HUES64 (cell line): ENCODE results near the gene SLC6A3.

Source experiments
- H3K27ac ChIP-seq: 2 replicates; pipeline ENCODE4 v1.7.0; 2013; ENCODE audit warnings: low read depth, low read length, inconsistent platforms
- H3K27me3 ChIP-seq: 2 replicates; pipeline ENCODE4 v1.6.1; 2013; ENCODE audit warnings: mild to moderate bottlenecking, low read length; ENCODE audit not compliant: insufficient read depth
- H3K36me3 ChIP-seq: 2 replicates; pipeline ENCODE4 v1.6.1; 2013; ENCODE audit warnings: mild to moderate bottlenecking, low read length; ENCODE audit not compliant: insufficient read depth
- H3K4me1 ChIP-seq: 2 replicates; pipeline ENCODE4 v1.6.1; 2013; ENCODE audit warnings: mild to moderate bottlenecking, low read length, moderate library complexity; ENCODE audit not compliant: insufficient read depth
- H3K4me3 ChIP-seq: 2 replicates; pipeline ENCODE4 v1.5.1; 2013; ENCODE audit warnings: mild to moderate bottlenecking, low read length, moderate library complexity
- H3K9ac ChIP-seq: 2 replicates; pipeline ENCODE4 v1.6.1; 2013; ENCODE audit warnings: mild to moderate bottlenecking, low read depth, low read length
- H3K9me3 ChIP-seq: 2 replicates; pipeline ENCODE4 v1.6.1; 2013; ENCODE audit warnings: low read depth, low read length; ENCODE audit not compliant: insufficient read depth
- WGBS: fragments of 150-250, 120-280 bp; methylation state at CpG from one replicate; pipeline ENCODE4 v1.1.7; 2013; ENCODE audit warnings: missing lambda C conversion rate; 5-methylcytosine and 5-hydroxymethylcytosine counted together

The SLC6A3 gene

GRCh38 chr5:1416856-1417469, 28.3 kb downstream of the SLC6A3 start:
- Histone ChIP-seq H3K27ac (no peak overlapping the region), H3K4me1 (peaks cover 9% of the 10 kb centered on the region; the same call in 1 of the 2 replicates), H3K36me3 (no peaks in the 10 kb centered on the region), H3K4me3 (no peak overlapping the region), H3K9me3 (no peaks in the 10 kb centered on the region), H3K9ac (no peak overlapping the region), H3K27me3 (no peaks in the 10 kb centered on the region)
- 89% methylated on average over 12 of the region's 12 CpGs for WGBS

DNA sequence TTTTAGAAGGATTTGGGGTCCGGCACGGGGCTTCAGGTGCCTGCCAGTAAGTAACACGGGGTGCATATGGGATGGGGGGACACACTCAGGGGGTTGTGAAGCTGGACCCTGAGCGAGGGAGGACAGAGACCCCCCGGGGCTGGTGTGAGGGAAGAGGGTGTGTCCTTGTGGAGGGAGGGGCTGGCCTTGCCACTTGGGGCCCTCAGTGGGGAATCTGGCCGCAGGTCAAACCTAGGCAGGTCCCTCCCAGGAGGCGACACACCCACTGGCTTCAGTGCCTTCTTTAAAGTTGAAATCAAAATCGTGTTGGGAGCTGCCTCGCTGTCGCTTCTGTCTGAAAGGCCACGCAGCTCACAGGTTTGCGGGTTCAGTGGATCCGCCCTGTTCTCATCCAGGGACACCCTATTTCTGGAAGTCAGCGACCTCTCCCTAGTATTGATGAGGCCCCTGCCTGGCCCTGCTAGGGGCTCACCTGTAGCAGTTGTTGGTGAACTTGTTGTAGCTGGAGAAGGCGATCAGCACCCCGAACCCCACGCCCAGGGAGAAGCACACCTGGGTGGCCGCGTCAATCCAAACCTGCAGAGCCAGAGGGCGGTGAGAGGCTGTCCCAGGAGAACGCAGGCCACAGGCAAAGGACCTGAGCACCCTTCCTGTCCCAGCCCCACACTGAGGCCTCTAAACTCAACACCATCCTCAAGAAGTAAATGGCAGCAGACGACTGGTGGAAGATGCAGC, 29.4 kb downstream of the SLC6A3 start:
- no peak overlapping the region for H3K27ac ChIP-seq
- WGBS, result 85% methylated on average over 22 of the region's 22 CpGs
- peaks cover 9% of the 10 kb centered on the region; the same call in 1 of the 2 replicates for H3K4me1 ChIP-seq

GRCh38 chr5:1415059-1415425, 30.2 kb downstream of the SLC6A3 start:
- no peaks in the 10 kb centered on the region for H3K9me3 ChIP-seq
- no peak overlapping the region for H3K9ac ChIP-seq
- H3K4me1 ChIP-seq, result peaks cover 9% of the 10 kb centered on the region; the same call in 1 of the 2 replicates
- no peaks in the 10 kb centered on the region for H3K27me3 ChIP-seq
- no peak overlapping the region for H3K4me3 ChIP-seq
- WGBS, result 84% methylated on average over 13 of the region's 13 CpGs
- H3K36me3 ChIP-seq, result no peaks in the 10 kb centered on the region
- H3K27ac ChIP-seq, result no peak overlapping the region

More for the DNA sequence above, 29.4 kb downstream of the SLC6A3 start:
- H3K4me3 ChIP-seq, result no peak overlapping the region
- H3K9ac ChIP-seq, result no peak overlapping the region
- H3K36me3 ChIP-seq, result no peaks in the 10 kb centered on the region
- H3K9me3 ChIP-seq, result no peaks in the 10 kb centered on the region
- no peaks in the 10 kb centered on the region for H3K27me3 ChIP-seq

DNA sequence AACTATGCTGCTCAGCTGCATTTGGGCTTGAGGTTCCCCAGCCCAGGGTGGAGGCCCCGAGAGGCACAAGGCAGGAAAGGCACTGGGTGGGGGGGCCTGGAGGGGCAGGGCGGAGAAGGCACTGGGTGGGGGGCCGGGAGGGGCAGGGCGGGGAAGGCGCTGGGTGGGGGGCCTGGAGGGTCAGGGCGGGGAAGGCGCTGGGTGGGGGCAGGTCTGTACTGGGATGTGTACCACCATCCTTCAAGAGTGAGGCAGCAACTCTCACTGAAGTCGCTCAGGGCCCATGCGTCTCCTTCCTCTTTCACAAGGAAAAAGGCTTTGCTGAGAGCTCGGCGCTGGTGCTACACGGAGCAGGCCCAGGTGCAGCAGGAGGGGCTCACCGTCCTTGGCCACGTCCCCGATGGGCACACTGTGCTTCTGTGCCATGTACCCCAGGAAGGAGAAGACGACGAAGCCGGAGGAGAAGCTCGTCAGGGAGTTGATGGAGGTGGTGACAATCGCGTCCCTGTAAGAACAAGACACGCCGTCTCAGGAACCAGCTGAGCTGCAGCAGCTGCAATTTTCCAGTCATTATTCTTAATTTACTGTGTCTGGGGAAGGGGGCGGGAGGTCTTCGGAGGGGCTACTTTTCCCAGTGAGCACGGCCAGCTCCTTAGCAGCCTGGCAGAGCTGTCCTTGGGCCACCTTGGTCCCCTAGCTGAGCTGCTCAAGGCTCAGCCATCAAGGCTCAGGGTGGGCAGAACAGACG, 30.8 kb downstream of the SLC6A3 start:
- H3K27ac ChIP-seq, result no peak overlapping the region
- H3K27me3 ChIP-seq, result no peaks in the 10 kb centered on the region
- H3K9ac ChIP-seq, result no peak overlapping the region
- H3K4me3 ChIP-seq, result no peak overlapping the region
- 90% methylated on average over 23 of the region's 27 CpGs for WGBS
- peaks cover 9% of the 10 kb centered on the region; the same call in 1 of the 2 replicates for H3K4me1 ChIP-seq
- no peaks in the 10 kb centered on the region for H3K9me3 ChIP-seq
- no peaks in the 10 kb centered on the region for H3K36me3 ChIP-seq

GRCh38 chr5:1413611-1414241, 31.5 kb downstream of the SLC6A3 start:
- Histone ChIP-seq H3K27ac (no peak overlapping the region), H3K36me3 (no peaks in the 10 kb centered on the region), H3K27me3 (no peaks in the 10 kb centered on the region), H3K9ac (no peak overlapping the region), H3K9me3 (no peaks in the 10 kb centered on the region), H3K4me1 (peaks cover 9% of the 10 kb centered on the region; the same call in 1 of the 2 replicates), H3K4me3 (no peak overlapping the region)
- WGBS, result 89% methylated on average over 23 of the region's 23 CpGs

DNA sequence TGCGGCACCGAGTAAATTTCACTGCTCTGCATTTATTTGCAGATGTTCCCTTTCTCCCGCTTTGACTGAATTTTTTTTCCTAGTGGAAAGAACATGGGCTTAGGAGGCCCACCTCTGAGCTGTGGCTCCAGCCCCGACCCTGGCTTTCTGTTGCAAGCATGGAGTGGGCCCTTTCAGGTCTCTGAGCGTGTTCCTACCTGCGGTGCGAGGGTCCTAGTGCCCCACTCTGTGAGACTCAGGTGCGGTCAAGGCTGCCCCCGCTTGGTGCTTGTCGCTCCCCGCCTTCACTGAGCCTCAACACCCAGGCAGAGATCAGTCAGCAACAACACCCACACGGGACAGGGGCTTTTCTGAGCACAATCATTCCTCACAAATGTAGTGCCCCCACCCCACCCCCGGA, 32.0 kb downstream of the SLC6A3 start:
- no peak overlapping the region for H3K9ac ChIP-seq
- no peak overlapping the region for H3K4me3 ChIP-seq
- H3K27me3 ChIP-seq, result no peaks in the 10 kb centered on the region
- H3K4me1 ChIP-seq, result peaks cover 9% of the 10 kb centered on the region; the same call in 1 of the 2 replicates
- no peaks in the 10 kb centered on the region for H3K9me3 ChIP-seq
- H3K36me3 ChIP-seq, result no peaks in the 10 kb centered on the region
- H3K27ac ChIP-seq, result no peak overlapping the region
- 60% methylated on average over 13 of the region's 13 CpGs for WGBS

DNA sequence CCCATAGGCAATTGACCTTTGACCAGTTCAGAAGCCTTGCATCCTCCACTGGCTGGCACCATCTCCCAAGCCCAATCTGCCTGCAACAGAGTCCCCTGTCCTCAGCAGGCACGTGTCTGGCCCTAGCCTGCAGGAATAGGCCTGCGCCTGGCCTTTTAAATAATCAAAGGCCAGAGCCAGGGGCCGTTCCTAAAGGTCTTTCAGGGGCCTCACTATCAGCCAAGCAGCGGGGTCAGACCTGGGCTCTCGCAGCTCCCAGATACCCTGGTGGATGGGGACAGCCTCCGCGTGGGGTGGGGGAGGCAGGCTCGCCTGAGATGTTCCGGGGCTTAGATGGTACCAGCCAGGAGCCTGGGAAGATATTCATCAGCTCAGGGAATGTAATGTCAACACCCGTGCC, 32.6 kb downstream of the SLC6A3 start:
- Histone ChIP-seq H3K9me3 (no peaks in the 10 kb centered on the region), H3K27me3 (no peaks in the 10 kb centered on the region), H3K4me1 (peaks cover 9% of the 10 kb centered on the region; the same call in 1 of the 2 replicates), H3K4me3 (no peak overlapping the region), H3K36me3 (no peaks in the 10 kb centered on the region), H3K9ac (no peak overlapping the region), H3K27ac (no peak overlapping the region)
- 72% methylated on average over 10 of the region's 10 CpGs for WGBS

- WGBS, result 88% methylated on average over 16 of the region's 16 CpGs
- Histone ChIP-seq H3K27ac (no peak overlapping the region), H3K4me1 (peaks cover 9% of the 10 kb centered on the region; the same call in 1 of the 2 replicates), H3K36me3 (no peaks in the 10 kb centered on the region), H3K9ac (no peak overlapping the region), H3K27me3 (no peaks in the 10 kb centered on the region), H3K4me3 (no peak overlapping the region), H3K9me3 (no peaks in the 10 kb centered on the region)
These were observed 33.1 kb downstream of the SLC6A3 start for GRCh38 chr5:1412163-1412562.

DNA sequence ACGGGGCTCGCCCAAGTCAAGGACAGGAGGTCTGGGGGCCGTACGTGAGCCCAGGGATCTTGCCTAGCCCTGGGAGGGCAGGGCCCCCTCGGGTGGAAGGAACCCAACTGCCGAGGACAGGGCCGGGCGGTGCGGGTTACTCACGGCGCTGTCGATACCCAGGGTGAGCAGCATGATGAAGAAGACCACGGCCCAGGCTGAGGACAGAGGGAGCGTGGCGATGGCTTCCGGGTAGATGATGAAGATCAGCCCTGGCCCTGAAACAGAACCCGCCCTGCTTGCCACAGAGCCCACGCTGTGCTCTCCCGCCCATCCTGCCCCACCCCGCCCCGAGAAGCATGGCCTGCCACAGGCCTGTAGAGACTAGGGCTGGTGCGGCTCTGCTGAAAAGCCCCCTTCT, 34.1 kb downstream of the SLC6A3 start:
- Histone ChIP-seq H3K4me1 (peaks cover 9% of the 10 kb centered on the region; the same call in 1 of the 2 replicates), H3K27me3 (no peaks in the 10 kb centered on the region), H3K36me3 (no peaks in the 10 kb centered on the region), H3K27ac (no peak overlapping the region), H3K9me3 (no peaks in the 10 kb centered on the region), H3K4me3 (no peak overlapping the region), H3K9ac (no peak overlapping the region)
- 93% methylated on average over 22 of the region's 22 CpGs for WGBS

DNA sequence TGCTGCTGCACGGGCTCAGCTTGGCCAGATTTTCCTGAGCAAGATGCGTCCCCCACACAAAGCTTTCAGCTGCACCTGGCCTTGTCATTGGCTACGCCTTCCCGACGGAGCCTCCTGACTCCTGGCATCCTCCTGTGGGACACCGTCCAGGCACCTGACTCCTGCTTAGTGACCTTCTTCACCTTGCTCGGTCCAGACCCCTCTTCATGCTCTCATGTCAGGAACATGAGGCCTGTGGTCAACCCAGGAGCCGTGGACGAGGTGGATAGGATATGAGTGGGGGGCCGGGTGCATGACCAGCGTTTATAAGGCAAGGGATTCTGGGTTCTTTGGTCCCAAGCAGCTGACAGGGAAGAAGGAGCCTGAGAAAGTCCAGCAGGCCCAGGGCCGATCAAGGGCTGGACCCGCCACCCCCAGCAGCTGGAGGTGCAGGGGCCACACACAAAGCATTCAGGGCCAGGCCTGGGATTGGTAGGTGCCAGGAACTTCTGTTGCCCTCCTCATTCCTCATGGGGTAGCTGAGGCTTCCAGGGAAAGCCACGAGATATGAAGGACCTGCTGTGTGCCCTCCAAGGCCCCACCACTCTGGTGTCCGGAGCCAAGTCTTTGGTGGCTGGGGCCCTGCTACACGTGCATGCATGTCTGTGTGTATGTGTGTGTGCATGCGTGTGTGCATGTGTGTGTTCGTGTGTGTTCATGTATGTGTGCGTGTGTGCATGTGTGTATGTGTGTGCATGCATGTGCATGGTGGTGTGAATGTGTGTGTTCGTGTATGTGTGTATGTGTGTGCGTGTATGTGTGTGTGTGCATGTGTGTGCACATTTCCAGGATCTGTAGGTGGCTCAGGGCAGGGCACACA, 34.9 kb downstream of the SLC6A3 start:
- Histone ChIP-seq H3K9ac (no peak overlapping the region), H3K4me1 (peaks cover 9% of the 10 kb centered on the region; the same call in 1 of the 2 replicates), H3K36me3 (no peaks in the 10 kb centered on the region), H3K27ac (no peak overlapping the region), H3K27me3 (no peaks in the 10 kb centered on the region), H3K9me3 (no peaks in the 10 kb centered on the region), H3K4me3 (no peak overlapping the region)
- 93% methylated on average over 21 of the region's 21 CpGs for WGBS
